ENCODE results near the gene ETF1. TPM values are rescaled to one million over a fixed set of nuclear protein-coding genes. Genes with fewer than 3 reads are reported as not detected.

ETF1 gene
- total and polyA plus RNA-seq, 9 of the 15 experiments (the other 6 are each of a cell fraction or from before 2014, with no cell fraction given): 53.7 to 209 (median 164) TPM

DNA sequence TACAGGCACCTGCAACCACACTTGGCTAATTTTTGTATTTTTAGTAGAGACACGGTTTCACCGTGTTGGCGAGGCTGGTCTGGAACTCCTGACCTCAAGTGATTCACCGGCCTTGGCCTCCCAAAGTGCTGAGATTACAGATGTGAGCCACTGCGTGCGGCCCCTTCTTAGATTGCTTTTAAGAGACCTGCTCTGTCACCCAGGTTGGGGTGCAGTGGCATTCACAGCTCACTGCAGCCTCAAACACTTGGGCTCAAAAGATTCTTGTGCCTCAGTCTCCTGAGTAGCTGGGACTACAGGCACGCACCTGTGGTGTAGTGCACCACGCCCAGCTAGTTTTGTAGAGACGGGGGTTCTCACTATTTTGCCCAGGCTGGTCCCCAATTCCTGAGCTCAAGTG, 21.2 kb upstream of the ETF1 start:
- Histone ChIP-seq H3K9ac (ENCODE audit: insufficient read depth in 1 of 2, low read depth in 2 of 2, low read length in 2 of 2) (no peak overlapping the region), H4K20me1 (replicated peaks; ENCODE audit: control insufficient read depth, insufficient read depth, low read length) (peaks cover 9% of the 10 kb centered on the region), H3K27ac (ENCODE audit: extremely low read depth, low read depth, low read length) (no peak overlapping the region), H3K9me3 (replicated peaks; ENCODE audit: control insufficient read depth, insufficient read depth, low read depth, low read length) (no peaks in the 10 kb centered on the region), H3K4me2 (ENCODE audit: insufficient read depth, low read length) (no peak overlapping the region), H3K36me3 (ENCODE audit: control insufficient read depth, insufficient read depth, low read length) (peaks cover 95% of the 10 kb centered on the region), H3K79me2 (ENCODE audit: control insufficient read depth, insufficient read depth, low read length) (peaks cover 83% of the 10 kb centered on the region), H3K4me1 (replicated peaks in 1 of 2; ENCODE audit: control insufficient read depth in 2 of 2, insufficient read depth in 2 of 2, low read length in 2 of 2) (no peaks in the 10 kb centered on the region), H3K4me3 (no peak overlapping the region), H2AFZ (ENCODE audit: low read depth, low read length) (no peak overlapping the region), H3K9me1 (ENCODE audit: control insufficient read depth, insufficient read depth, low read length) (no peaks in the 10 kb centered on the region), H3K27me3 (ENCODE audit: control insufficient read depth in 2 of 2, insufficient read depth in 2 of 2, low read length in 2 of 2) (no peaks in the 10 kb centered on the region)
- no TSS peak for BruUV-seq (replicated peaks)
- FAIRE-seq: no peak
- ChIA-PET CTCF (ENCODE audit: low intra/inter-chr PET ratio) (no interaction called here), POLR2A (interaction anchor here (0.6 to 2.8 kb wide), 7 partner anchors 9 to 577 kb away, joined by 3 to 15 read pairs (median 8); partner anchors contain the start of genes ETF1 and HSPA9)
- 93% methylated on average over 6 of the region's 9 CpGs for WGBS (ENCODE audit: insufficient coverage, low coverage, missing lambda C conversion rate)
- ATAC-seq: peak; percentile 2; the same call in 2 of the 3 replicates
- DNase-seq (ENCODE audit: extremely low read depth in 1 of 4, low spot score in 3 of 4): no peak
- peak; percentile 38; the same call in 1 of the 2 replicates for TF ChIP-seq POLR2G (IDR thresholded peaks at IDR 0.05; ENCODE audit: low read depth, low read length)
- no peak for TF ChIP-seq SMAD1 (IDR thresholded peaks at IDR 0.05; ENCODE audit: low read depth, low read length, partially characterized antibody)
- TF ChIP-seq RBFOX2 (IDR thresholded peaks at IDR 0.05; ENCODE audit: low read depth, low read length): peak; percentile 59
- TF ChIP-seq POLR2A (conservative IDR thresholded peaks at IDR 0.05): peak; percentile 43; the same call in 1 of the 2 replicates
- TF ChIP-seq MAFG (tag; conservative IDR thresholded peaks at IDR 0.05): no peak
- TF ChIP-seq ZFX (CRISPR knock-in tag; IDR thresholded peaks at IDR 0.05): peak; percentile 22; the same call in 1 of the 2 replicates
- in situ Hi-C loops (cut with MboI): no loop called here
- intact Hi-C loops (cut with micrococcal nuclease): no loop called here
